B cell (primary cell): ENCODE results near the gene PSMD3. TPM values are rescaled to one million over a fixed set of nuclear protein-coding genes. Genes with fewer than 3 reads are reported as not detected.

ENCODE experiments used
- ATAC-seq: fragments of 200-7000 bp; cut with Tn5 transposase; one replicate; pipeline ENCODE4 v1.10.0; 2021; ENCODE audit warnings: low read depth, mild to moderate bottlenecking, moderate number of reproducible peaks, moderate library complexity
- CTCF ChIA-PET: fragments of 350-600 bp; sonication (Branson Sonifier 250); formaldehyde crosslinking; loops from one replicate; lab custom pipeline; 2021; ENCODE audit warnings: antibody characterized with exemption, inconsistent platforms; lab: Charles Lee
- POLR2A ChIA-PET: fragments of 350-600 bp; sonication (Branson Sonifier 250); formaldehyde crosslinking; loops from one replicate; lab custom pipeline; 2021; ENCODE audit warnings: antibody characterized with exemption; lab: Charles Lee
- DNase-seq: peaks from one replicate; pipeline ENCODE4 v3.0.0; 2013
- H2AFZ ChIP-seq: 2 replicates; pipeline ENCODE4 v1.6.1; 2012; ENCODE audit warnings: mild to moderate bottlenecking, low read depth, low read length; ENCODE audit not compliant: insufficient read depth, poor library complexity, severe bottlenecking
- H3K27ac ChIP-seq, 2 donors: 1 replicate in 1 of 2; 2 replicates in 1 of 2; pipeline ENCODE4 v1.5.1; 2012 to 2013; ENCODE audit warnings: low read length in 2 of 2, mild to moderate bottlenecking in 2 of 2, moderate library complexity in 1 of 2
- H3K27me3 ChIP-seq, 4 experiments: fragments of 200-600 bp in 1 of 4; sonication (generic) in 1 of 4; replicated peaks in 1 of 4; 1 replicate in 2 of 4; 2 replicates in 2 of 4; pipeline versions ENCODE4 v1.6.1 to v1.7.0; 2013 to 2016; ENCODE audit warnings: low read length in 3 of 4, mild to moderate bottlenecking in 2 of 4, mixed read lengths in 1 of 4, moderate library complexity in 1 of 4; ENCODE audit not compliant: insufficient read depth in 4 of 4, control insufficient read depth in 3 of 4; ENCODE audit errors: control extremely low read depth in 1 of 4
- H3K36me3 ChIP-seq, 2 experiments: replicated peaks in 1 of 2; 1 replicate in 1 of 2; 2 replicates in 1 of 2; pipeline versions ENCODE4 v1.6.1 to v1.7.1; 2013; ENCODE audit warnings: low read length in 1 of 2; ENCODE audit not compliant: insufficient read depth in 2 of 2, control insufficient read depth in 1 of 2; ENCODE audit errors: control extremely low read depth in 1 of 2, extremely low read depth in 1 of 2
- H3K4me1 ChIP-seq, 2 donors: fragments of 200-600 bp in 1 of 2; sonication (generic) in 1 of 2; 1 replicate in 1 of 2; 2 replicates in 1 of 2; pipeline versions ENCODE4 v1.5.1 to v1.6.1; 2013 to 2017; ENCODE audit warnings: low read length in 2 of 2; ENCODE audit not compliant: control insufficient read depth in 2 of 2, insufficient read depth in 2 of 2
- H3K4me2 ChIP-seq: replicated peaks from 2 replicates; pipeline ENCODE3; 2012; ENCODE audit warnings: mild to moderate bottlenecking, low read depth, low read length; ENCODE audit not compliant: poor library complexity, severe bottlenecking
- H3K4me3 ChIP-seq, 5 experiments: fragments of 200-600 bp in 1 of 5; sonication (generic) in 1 of 5; 1 replicate in 3 of 5; 2 replicates in 2 of 5; pipeline versions ENCODE4 v1.5.1 to v1.7.0; 2011 to 2016; ENCODE audit warnings: low read length in 4 of 5, mild to moderate bottlenecking in 4 of 5, low read depth in 2 of 5, control low read depth in 1 of 5, moderate library complexity in 1 of 5; ENCODE audit not compliant: insufficient read depth in 1 of 5; ENCODE audit errors: control extremely low read depth in 1 of 5, extremely low read depth in 1 of 5
- H3K79me2 ChIP-seq: fragments of 200-600 bp; sonication (generic); one replicate; pipeline ENCODE4 v1.6.0; 2016; ENCODE audit warnings: low read length; ENCODE audit not compliant: control insufficient read depth, insufficient read depth
- H3K9ac ChIP-seq: fragments of 200-600 bp; sonication (generic); 2 replicates; pipeline ENCODE4 v1.6.1; 2017; ENCODE audit warnings: mild to moderate bottlenecking, low read length, moderate library complexity
- H3K9me3 ChIP-seq, 3 donors: one replicate each; pipeline versions ENCODE4 v1.6.1 to v1.7.1; 2013; ENCODE audit warnings: low read length in 2 of 3; ENCODE audit not compliant: control insufficient read depth in 2 of 3, insufficient read depth in 1 of 3; ENCODE audit errors: control extremely low read depth in 1 of 3
- H4K20me1 ChIP-seq: 2 replicates; pipeline ENCODE4 v1.6.0; 2012; ENCODE audit warnings: mild to moderate bottlenecking, low read length; ENCODE audit not compliant: insufficient read depth, control insufficient read depth, poor library complexity, severe bottlenecking
- H3K27ac Mint-ChIP-seq: one replicate; pipeline ENCODE4 v1.8.0; 2021; ENCODE audit warnings: mixed read lengths
- H3K27me3 Mint-ChIP-seq: one replicate; pipeline ENCODE4 v1.8.0; 2021; ENCODE audit warnings: mixed read lengths
- H3K4me1 Mint-ChIP-seq: one replicate; pipeline ENCODE4 v1.8.0; 2021; ENCODE audit warnings: mixed read lengths
- H3K4me3 Mint-ChIP-seq: one replicate; pipeline ENCODE4 v1.8.0; 2021; ENCODE audit warnings: mixed read lengths
- H3K9me3 Mint-ChIP-seq: one replicate; pipeline ENCODE4 v1.8.0; 2022; ENCODE audit warnings: mixed read lengths; ENCODE audit not compliant: insufficient read depth
- CTCF ChIP-seq: fragments of 200-600 bp; IDR thresholded peaks from one replicate; pipeline ENCODE4 v1.8.0; 2022; ENCODE audit warnings: antibody characterized with exemption, mild to moderate bottlenecking
- EZH2 ChIP-seq: IDR thresholded peaks from 2 replicates; pipeline ENCODE4 v1.6.1; 2012; ENCODE audit warnings: borderline replicate concordance, low read depth, mild to moderate bottlenecking, moderate library complexity, low read length; ENCODE audit not compliant: insufficient read depth, poor library complexity, severe bottlenecking
- WGBS: methylation state at CpG from one replicate; pipeline ENCODE4 v1.1.5; 2013; ENCODE audit warnings: missing lambda C conversion rate; ENCODE audit not compliant: insufficient coverage; 5-methylcytosine and 5-hydroxymethylcytosine counted together
- intact Hi-C: fragments of 100-400 bp; cut with micrococcal nuclease; formaldehyde crosslinking; loops from one replicate; pipeline ENCODE4 v1.10.0; 2022
- polyA plus RNA-seq: library from polyadenylated mRNA; depleted of rRNA; stranded (reverse); fragments of >200 nt; gene quantifications from 2 replicates; pipeline ENCODE4 v1.2.3, GENCODE V29; 2012
- total RNA-seq, 2 donors: library from RNA; stranded (reverse); fragments of 120-200 nt in 1 of 2; gene quantifications; 1 replicate in 1 of 2; 2 replicates in 1 of 2; pipeline versions ENCODE4 v1.2.3 to v1.2.4, GENCODE V29; 2013 to 2022

Gene PSMD3
- total and polyA plus RNA-seq, 2 donors (not counting 1 experiment from before 2014, with no cell fraction given), result 72.6 to 76.6 TPM

- Histone ChIP-seq H3K36me3 (no peaks in the 10 kb centered on the region), H3K9me3 (no peaks in the 10 kb centered on the region), H3K4me3 (no peak overlapping the region), H3K79me2 (no peaks in the 10 kb centered on the region), H3K4me1 (no peaks in the 10 kb centered on the region), H4K20me1 (no peaks in the 10 kb centered on the region), H3K27ac (no peak overlapping the region), H3K9ac (no peak overlapping the region), H3K27me3 (no peaks in the 10 kb centered on the region), H2AFZ (no peak overlapping the region), H3K4me2 (no peak overlapping the region)
- H3K4me3 Mint-ChIP-seq, result no peak overlapping the region
- H3K27ac Mint-ChIP-seq, result no peak overlapping the region
- DNase-seq, result no peak
- H3K4me1 Mint-ChIP-seq, result no peaks in the 10 kb centered on the region
- ChIA-PET CTCF (no interaction called here), POLR2A (no interaction called here)
- no peaks in the 10 kb centered on the region for H3K27me3 Mint-ChIP-seq
- intact Hi-C loops, result no loop called here
- WGBS, result 94% methylated on average over 8 of the region's 9 CpGs
- no peak for TF ChIP-seq EZH2
- TF ChIP-seq CTCF, result no peak
- no peak for ATAC-seq
- no peaks in the 10 kb centered on the region for H3K9me3 Mint-ChIP-seq
Measured at GRCh38 chr17:40004072-40004471, 23.5 kb downstream of the PSMD3 start.

DNA sequence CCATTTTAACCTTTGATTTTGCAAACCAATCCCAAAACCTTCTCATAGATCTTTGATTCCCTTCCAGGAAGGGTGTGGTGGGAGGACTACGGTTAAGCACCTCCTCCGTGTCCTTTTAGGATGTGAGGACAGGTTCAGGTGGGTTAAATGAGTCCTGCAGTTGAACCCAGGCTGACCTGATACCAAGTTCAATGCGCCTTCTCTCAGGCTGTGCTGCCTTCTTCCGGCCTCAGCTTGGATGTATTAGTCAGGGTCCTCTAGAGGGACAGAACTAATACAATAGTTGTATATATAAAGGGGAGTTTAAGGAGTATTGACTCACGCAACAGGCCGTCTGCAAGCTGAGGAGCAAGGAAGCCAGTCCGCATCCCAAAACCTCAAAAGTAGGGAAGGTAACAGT, 24.1 kb downstream of the PSMD3 start:
- Histone ChIP-seq H3K4me2 (no peak overlapping the region), H3K4me1 (no peaks in the 10 kb centered on the region), H4K20me1 (no peaks in the 10 kb centered on the region), H3K36me3 (no peaks in the 10 kb centered on the region), H3K79me2 (no peaks in the 10 kb centered on the region), H3K9ac (no peak overlapping the region), H3K27ac (no peak overlapping the region), H3K27me3 (no peaks in the 10 kb centered on the region), H2AFZ (no peak overlapping the region), H3K4me3 (no peak overlapping the region), H3K9me3 (no peaks in the 10 kb centered on the region)
- Mint-ChIP-seq H3K4me3 (no peak overlapping the region), H3K27ac (no peak overlapping the region), H3K9me3 (no peaks in the 10 kb centered on the region), H3K27me3 (no peaks in the 10 kb centered on the region), H3K4me1 (no peaks in the 10 kb centered on the region)
- intact Hi-C loops, result no loop called here
- ChIA-PET POLR2A (no interaction called here), CTCF (no interaction called here)
- TF ChIP-seq CTCF (no peak), EZH2 (no peak)
- WGBS, result 91% methylated on average over 5 of the region's 7 CpGs
- DNase-seq, result no peak
- ATAC-seq, result no peak
